Measurements from ENCODE around the gene TRPV4.

TRPV4 gene

GRCh38 chr12:109738878-109739665, 94.1 kb downstream of the TRPV4 start:
- DNase-seq: no peak

- no peak for DNase-seq
These were observed 95.0 kb downstream of the TRPV4 start for GRCh38 chr12:109738209-109738608.

DNA sequence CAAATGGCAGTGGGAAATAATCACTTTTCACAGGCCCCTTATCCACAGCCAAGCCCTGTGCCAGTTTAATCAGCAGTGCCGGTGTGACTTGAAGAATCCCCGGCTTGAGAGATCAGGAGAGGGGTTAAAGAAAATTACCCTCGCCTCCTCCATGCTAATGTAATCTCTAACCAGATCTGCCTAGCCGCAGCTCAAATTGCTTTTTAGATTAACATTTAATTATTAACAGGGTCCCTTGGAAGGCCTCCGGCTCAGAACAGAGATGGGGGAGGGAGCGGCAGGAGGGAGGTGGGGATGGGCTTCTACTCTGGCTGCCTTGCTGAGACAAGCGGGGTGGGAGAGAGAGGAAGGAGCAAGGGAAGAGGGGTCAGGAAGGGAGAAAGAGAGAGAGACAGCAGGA, 95.6 kb downstream of the TRPV4 start:
- peak; percentile 62 to 82 for DNase-seq

DNA sequence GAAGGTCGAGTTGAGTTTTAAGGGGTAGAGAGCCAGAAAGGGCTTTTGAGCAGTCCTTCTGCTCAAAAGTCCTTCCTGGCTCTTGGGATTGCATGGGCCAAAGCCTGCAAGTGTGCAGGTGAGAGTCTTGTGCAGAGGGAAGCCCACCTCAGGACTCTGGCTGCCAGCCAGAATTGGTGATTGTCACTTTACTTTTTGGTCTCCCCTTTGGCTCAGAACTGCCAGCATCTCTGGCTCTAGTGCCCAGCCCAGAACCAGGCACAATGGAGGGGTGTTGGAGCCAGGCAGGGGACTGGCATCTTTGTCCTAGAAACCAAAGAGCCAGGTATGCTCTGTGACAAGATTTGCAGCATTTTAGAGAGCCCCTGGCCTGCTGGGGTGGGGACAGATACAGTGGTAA, 96.1 kb downstream of the TRPV4 start:
- DNase-seq: no peak

DNA sequence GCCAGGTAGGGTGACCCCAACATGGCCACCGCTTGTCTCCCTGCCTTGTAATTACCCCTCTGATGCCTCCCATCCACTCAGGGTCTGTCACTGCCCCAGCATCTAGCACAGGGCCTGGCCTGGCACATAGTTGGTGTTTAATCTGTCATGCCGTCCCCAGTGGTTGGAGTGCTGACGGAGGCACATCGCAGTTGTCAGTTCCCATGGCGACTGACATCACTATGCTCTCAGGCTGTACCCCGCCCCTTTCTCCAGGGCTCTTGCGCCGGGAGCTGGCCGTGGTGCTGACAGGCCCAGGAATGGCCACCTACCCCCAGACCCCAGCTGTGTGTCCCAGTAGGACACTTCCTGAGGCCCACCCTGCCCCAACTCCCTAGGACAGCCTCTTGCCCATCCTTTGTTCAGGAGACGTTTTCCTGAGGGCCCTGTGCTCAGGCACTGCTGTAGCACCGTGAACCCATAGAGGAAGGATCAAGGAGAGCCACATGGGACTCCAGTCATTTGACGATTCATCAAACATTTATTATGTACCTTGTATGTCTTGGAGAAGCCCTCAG, 96.6 kb downstream of the TRPV4 start:
- peak in 1 of 2 experiments; percentile 30 for DNase-seq

DNA sequence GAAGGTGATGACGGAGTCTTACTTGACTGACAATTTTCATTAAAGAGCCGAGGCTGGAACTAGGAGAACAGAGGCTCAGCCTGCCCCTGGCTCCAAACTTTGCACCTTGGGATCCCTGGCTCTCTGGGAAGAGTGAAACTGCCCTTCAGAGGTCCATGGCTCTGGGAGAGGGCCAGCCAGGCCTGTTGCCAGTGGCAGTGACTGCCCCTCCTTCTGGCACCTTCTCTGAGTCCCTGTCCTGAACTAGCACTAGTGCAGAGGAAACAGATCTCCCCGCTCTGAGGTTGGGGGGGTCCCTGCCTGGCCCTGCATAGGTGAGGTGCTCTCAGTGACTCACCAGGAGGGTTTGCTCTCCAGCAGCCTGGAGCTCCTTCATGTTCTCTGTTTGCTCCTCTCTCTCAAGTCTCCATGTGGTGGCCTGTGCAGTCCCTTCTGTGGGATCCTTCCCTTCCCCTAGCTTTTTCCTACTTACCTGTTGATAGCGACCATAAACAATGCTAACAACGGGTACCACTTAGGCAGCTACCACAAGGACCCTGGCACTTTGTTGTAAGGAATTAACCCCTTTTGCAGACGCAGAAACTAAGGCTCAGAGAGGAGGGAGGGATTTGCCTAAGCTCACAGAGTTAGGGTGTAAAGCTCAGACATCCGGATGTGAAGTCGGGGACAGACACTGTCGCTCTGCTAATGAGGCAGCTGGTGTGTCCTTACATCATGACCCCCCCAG, 97.2 kb downstream of the TRPV4 start:
- DNase-seq: no peak

DNA sequence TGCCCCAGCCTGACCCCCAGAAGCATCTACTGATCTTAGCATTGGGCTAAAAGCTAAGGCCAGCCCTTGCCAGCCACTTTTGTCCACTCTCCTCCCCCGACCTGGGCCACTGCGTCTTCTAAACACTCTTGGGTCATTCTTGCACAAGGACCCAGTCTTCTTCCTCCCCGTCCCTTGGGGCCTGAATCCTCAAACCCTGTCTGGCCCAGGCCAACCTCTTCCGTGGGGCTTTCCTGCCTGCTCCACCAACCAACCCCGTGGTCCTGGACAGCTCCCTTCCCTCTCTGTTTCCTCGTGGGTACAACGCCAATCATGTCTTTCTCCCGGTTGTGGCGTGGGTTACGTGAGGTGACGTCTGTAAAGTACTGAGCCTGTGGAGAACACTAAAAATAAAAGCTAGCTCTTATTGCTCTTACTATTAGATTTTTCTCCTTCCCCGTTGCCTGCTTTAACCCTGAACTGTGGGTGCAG, 98.1 kb downstream of the TRPV4 start:
- DNase-seq: no peak

GRCh38 chr12:109734219-109735000, 98.8 kb downstream of the TRPV4 start:
- DNase-seq: peak in 1 of 2 experiments; percentile 79
